Left lung (tissue), 10 donors: Measurements from ENCODE around the gene CPA3. TPM values are rescaled to one million over a fixed set of nuclear protein-coding genes. Genes with fewer than 3 reads are reported as not detected.

Experiments used
- ATAC-seq: fragments of 200-7000 bp; cut with Tn5 transposase; one replicate; pipeline ENCODE4 v1.9.1; 2020; ENCODE audit warnings: moderate library complexity
- DNase-seq, 4 donors: peaks; one replicate each; pipeline ENCODE4 v3.0.0-alpha.2; 2013 to 2020
- H3K27ac ChIP-seq, 2 donors: fragments of 200-600 bp; sonication (generic) in 1 of 2; one replicate each; pipeline versions ENCODE4 v1.5.0 to v1.8.0; 2020 to 2021
- H3K27me3 ChIP-seq, 2 donors: fragments of 200-600 bp; sonication (generic) in 1 of 2; one replicate each; pipeline versions ENCODE4 v1.5.0 to v1.8.0; 2020 to 2021
- H3K36me3 ChIP-seq, 2 donors: fragments of 200-600 bp; sonication (generic) in 1 of 2; one replicate each; pipeline versions ENCODE4 v1.5.0 to v1.8.0; 2020 to 2021
- H3K4me1 ChIP-seq, 2 donors: fragments of 200-600 bp; one replicate each; pipeline ENCODE4 v1.8.0; 2021
- H3K4me3 ChIP-seq, 2 donors: fragments of 200-600 bp; sonication (generic) in 1 of 2; one replicate each; pipeline versions ENCODE4 v1.5.0 to v1.8.0; 2020 to 2021; ENCODE audit warnings: mild to moderate bottlenecking in 1 of 2
- H3K9me3 ChIP-seq, 2 donors: fragments of 200-600 bp; sonication (generic) in 1 of 2; one replicate each; pipeline versions ENCODE4 v1.5.0 to v1.8.0; 2020 to 2021
- CTCF ChIP-seq, 2 donors: fragments of 200-600 bp; sonication (generic) in 1 of 2; IDR thresholded peaks; one replicate each; pipeline versions ENCODE4 v1.5.0 to v1.8.0; 2021; ENCODE audit warnings: antibody characterized with exemption in 2 of 2
- intact Hi-C, 2 donors: fragments of 100-400 bp; cut with DNase I; formaldehyde crosslinking; loops; one replicate each; pipeline versions ENCODE4 v1.11.2 to v1.14.2; 2022
- polyA plus RNA-seq, 6 donors: library from polyadenylated mRNA; unstranded; fragments of 120-200 nt; gene quantifications; one replicate each; pipeline ENCODE4 v1.2.1, GENCODE V29; 2013; ENCODE audit not compliant: insufficient read length in 6 of 6
- total RNA-seq, 2 donors: library from RNA; stranded (reverse); fragmentation: NEBNext Ultra II Directional; extraction: Animal tissue kit (Norgen Biotek cat#: 25700); gene quantifications; one replicate each; pipeline ENCODE4 v1.2.1, GENCODE V29; 2021
- donor health status: DM: no; HTN: yes; CAD: no.
- donor health status: DM: no; HTN: no; CAD: no.

The CPA3 gene
- total and polyA plus RNA-seq, 8 donors = 0.24 to 15.2 (median 0.40) TPM

- ATAC-seq = no peak
- Histone ChIP-seq H3K4me3 (no peak overlapping the region), H3K27ac (no peak overlapping the region), H3K9me3 (no peaks in the 10 kb centered on the region), H3K36me3 (no peaks in the 10 kb centered on the region), H3K27me3 (no peaks in the 10 kb centered on the region), H3K4me1 (no peaks in the 10 kb centered on the region)
- no peak for TF ChIP-seq CTCF (IDR thresholded peaks at IDR 0.05)
- DNase-seq = no peak
- intact Hi-C loops = no loop called here
These were observed 75.9 kb downstream of the CPA3 start for GRCh38 chr3:148940983-148941382.

- H3K4me3 ChIP-seq = no peak overlapping the region
- no peaks in the 10 kb centered on the region for H3K9me3 ChIP-seq
- no peaks in the 10 kb centered on the region for H3K4me1 ChIP-seq
- TF ChIP-seq CTCF (IDR thresholded peaks at IDR 0.05) = peak; percentile 67 to 76
- DNase-seq (peak in 2 of 4 donors; percentile 32 to 51), ATAC-seq (peak; percentile 96)
- no peaks in the 10 kb centered on the region for H3K27me3 ChIP-seq
- H3K36me3 ChIP-seq = no peaks in the 10 kb centered on the region
- intact Hi-C loops = no loop called here
- H3K27ac ChIP-seq = no peak overlapping the region
These were observed 78.6 kb downstream of the CPA3 start for GRCh38 chr3:148943506-148944205.

- H3K27ac ChIP-seq = no peak overlapping the region
- no peaks in the 10 kb centered on the region for H3K4me1 ChIP-seq
- H3K27me3 ChIP-seq = no peaks in the 10 kb centered on the region
- TF ChIP-seq CTCF (IDR thresholded peaks at IDR 0.05) = no peak
- H3K9me3 ChIP-seq = no peaks in the 10 kb centered on the region
- ATAC-seq (no peak), DNase-seq (no peak)
- H3K4me3 ChIP-seq = no peak overlapping the region
- no peaks in the 10 kb centered on the region for H3K36me3 ChIP-seq
- intact Hi-C loops = loop anchor here in 1 of 2 donors (5.0 kb wide), 1 partner anchor 83 kb away; no protein-coding TSS in a partner anchor
These were observed 80.0 kb downstream of the CPA3 start for GRCh38 chr3:148945116-148945515.

Other genes with a start within 250 kb of the CPA3 start
- gene AGTR1, start 167.4 kb upstream of the CPA3 start, total RNA-seq = 1 to 10 TPM; 7.2 to 7.4 TPM
- gene AGTR1, start 167.4 kb upstream of the CPA3 start, polyA plus RNA-seq = 10 to 100 TPM; 20.0 to 28.2 (median 24.1) TPM
- gene CPB1, start 37.5 kb upstream of the CPA3 start, total RNA-seq = not detected
- under 1 TPM; 0.39 to 0.93 (median 0.48) TPM for gene CPB1, start 37.5 kb upstream of the CPA3 start, polyA plus RNA-seq
- gene GYG1, start 126.2 kb downstream of the CPA3 start, total RNA-seq = 10 to 100 TPM; 43.9 to 67.9 TPM
- gene GYG1, start 126.2 kb downstream of the CPA3 start, polyA plus RNA-seq = 100 to 1,000 TPM; 149 to 202 (median 173) TPM
- gene HLTF, start 221.2 kb downstream of the CPA3 start, total RNA-seq = 10 to 100 TPM; 27.5 to 32.9 TPM
- 10 to 100 TPM; 53.4 to 60.3 (median 58.1) TPM for gene HLTF, start 221.2 kb downstream of the CPA3 start, polyA plus RNA-seq